Measurements from ENCODE around the gene ZNF362. TPM values are rescaled to one million over a fixed set of nuclear protein-coding genes. Genes with fewer than 3 reads are reported as not detected.

Gene ZNF362
- polyA plus RNA-seq, 1 of the 3 experiments (the other 2 are of a cell fraction): 17.1 TPM

DNA sequence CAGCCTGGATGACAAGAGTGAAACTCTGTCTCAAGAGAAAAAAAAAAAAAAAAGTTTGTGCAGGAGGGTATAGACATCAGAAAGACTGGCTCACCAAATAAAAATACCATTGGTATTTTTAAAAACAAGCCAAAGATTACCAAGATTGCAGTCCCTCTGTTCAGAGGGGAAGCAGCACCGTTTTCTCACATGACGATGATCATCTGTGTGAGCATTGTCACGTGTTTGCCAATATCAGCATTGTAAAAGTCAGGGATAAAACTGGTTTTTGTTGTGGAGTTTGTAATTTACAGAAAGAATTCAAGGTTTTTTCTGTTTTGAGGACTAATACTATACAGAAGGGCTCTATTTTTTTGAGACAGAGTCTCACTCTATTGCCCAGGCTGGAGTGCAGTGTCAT, 26.5 kb downstream of the ZNF362 start (continued):
- TF ChIP-seq, protein P1, sequence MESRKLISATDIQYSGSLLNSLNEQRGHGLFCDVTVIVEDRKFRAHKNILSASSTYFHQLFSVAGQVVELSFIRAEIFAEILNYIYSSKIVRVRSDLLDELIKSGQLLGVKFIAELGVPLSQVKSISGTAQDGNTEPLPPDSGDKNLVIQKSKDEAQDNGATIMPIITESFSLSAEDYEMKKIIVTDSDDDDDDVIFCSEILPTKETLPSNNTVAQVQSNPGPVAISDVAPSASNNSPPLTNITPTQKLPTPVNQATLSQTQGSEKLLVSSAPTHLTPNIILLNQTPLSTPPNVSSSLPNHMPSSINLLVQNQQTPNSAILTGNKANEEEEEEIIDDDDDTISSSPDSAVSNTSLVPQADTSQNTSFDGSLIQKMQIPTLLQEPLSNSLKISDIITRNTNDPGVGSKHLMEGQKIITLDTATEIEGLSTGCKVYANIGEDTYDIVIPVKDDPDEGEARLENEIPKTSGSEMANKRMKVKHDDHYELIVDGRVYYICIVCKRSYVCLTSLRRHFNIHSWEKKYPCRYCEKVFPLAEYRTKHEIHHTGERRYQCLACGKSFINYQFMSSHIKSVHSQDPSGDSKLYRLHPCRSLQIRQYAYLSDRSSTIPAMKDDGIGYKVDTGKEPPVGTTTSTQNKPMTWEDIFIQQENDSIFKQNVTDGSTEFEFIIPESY (IDR thresholded peaks at IDR 0.05; ENCODE audit: borderline replicate concordance, low read depth): no peak
- TF ChIP-seq, protein P2, sequence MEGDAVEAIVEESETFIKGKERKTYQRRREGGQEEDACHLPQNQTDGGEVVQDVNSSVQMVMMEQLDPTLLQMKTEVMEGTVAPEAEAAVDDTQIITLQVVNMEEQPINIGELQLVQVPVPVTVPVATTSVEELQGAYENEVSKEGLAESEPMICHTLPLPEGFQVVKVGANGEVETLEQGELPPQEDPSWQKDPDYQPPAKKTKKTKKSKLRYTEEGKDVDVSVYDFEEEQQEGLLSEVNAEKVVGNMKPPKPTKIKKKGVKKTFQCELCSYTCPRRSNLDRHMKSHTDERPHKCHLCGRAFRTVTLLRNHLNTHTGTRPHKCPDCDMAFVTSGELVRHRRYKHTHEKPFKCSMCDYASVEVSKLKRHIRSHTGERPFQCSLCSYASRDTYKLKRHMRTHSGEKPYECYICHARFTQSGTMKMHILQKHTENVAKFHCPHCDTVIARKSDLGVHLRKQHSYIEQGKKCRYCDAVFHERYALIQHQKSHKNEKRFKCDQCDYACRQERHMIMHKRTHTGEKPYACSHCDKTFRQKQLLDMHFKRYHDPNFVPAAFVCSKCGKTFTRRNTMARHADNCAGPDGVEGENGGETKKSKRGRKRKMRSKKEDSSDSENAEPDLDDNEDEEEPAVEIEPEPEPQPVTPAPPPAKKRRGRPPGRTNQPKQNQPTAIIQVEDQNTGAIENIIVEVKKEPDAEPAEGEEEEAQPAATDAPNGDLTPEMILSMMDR (IDR thresholded peaks at IDR 0.05): no peak

DNA sequence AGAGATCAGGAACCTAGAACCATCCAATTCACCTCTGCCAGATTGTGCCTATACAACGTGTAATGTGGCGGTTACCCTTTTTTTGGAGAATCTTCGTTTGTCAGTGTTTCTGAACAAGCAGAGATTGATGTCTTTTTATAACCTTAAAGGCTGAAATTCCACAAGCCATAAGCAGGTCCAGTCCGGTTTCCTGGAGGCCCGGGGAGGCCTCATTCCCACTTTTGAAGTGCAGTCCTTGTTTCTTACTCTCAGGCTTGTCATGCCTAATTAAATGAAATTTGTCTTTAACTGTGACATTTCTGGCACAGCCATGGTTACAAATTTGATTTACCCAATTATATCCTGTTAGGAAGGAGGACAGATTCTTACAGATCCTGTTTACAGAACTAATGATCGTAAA, 27.8 kb downstream of the ZNF362 start:
- no peaks in the 10 kb centered on the region for H3K79me2 ChIP-seq (ENCODE audit: insufficient read depth)
- no peaks in the 10 kb centered on the region for H3K9me2 ChIP-seq
- peaks cover 33 to 34% of the 10 kb centered on the region in 2 experiments for H3K36me3 ChIP-seq (replicated peaks in 1 of 2; ENCODE audit: control insufficient read depth in 1 of 2, insufficient read depth in 2 of 2, low read length in 1 of 2)
- DNase-seq: no peak
- H2AFZ ChIP-seq (ENCODE audit: low read depth): no peak overlapping the region
- no peaks in the 10 kb centered on the region for H3K9me3 ChIP-seq
- H4K20me1 ChIP-seq (ENCODE audit: insufficient read depth): 0 out of 2 replicates have a peak, but pooled peaks cover 2% of the 10 kb centered on the region
- no peak overlapping the region for H3K4me3 ChIP-seq (ENCODE audit: low read depth in 2 of 2, low read length in 1 of 2)
- H3K27ac ChIP-seq (ENCODE audit: low read depth in 2 of 2, low read length in 1 of 2): no peak overlapping the region
- H3F3A ChIP-seq (replicated peaks; ENCODE audit: insufficient read depth): no peaks in the 10 kb centered on the region
- no peaks in the 10 kb centered on the region for H3K27me3 ChIP-seq (ENCODE audit: insufficient read depth)
- CTCF ChIA-PET: interaction anchor here (1.1 to 2.8 kb wide), 3 partner anchors 12 to 186 kb away, joined by 3 to 12 read pairs (median 3); no protein-coding TSS in a partner anchor
- no peak overlapping the region for H3K9ac ChIP-seq
- no peak for TF ChIP-seq ELF1 (IDR thresholded peaks at IDR 0.05)
- TF ChIP-seq NRF1 (IDR thresholded peaks at IDR 0.05; ENCODE audit: low read depth, low read length): no peak
- TF ChIP-seq FOXM1 (IDR thresholded peaks at IDR 0.05; ENCODE audit: low read depth): no peak
- TF ChIP-seq FOSL2 (IDR thresholded peaks at IDR 0.05; ENCODE audit: borderline replicate concordance, low read depth): no peak
- TF ChIP-seq RXRA (IDR thresholded peaks at IDR 0.05; ENCODE audit: borderline replicate concordance, low read depth): no peak
- no peak for TF ChIP-seq FOXJ3 (CRISPR knock-in tag; IDR thresholded peaks at IDR 0.05)
- no peak for TF ChIP-seq EP300 (IDR thresholded peaks at IDR 0.05; ENCODE audit: borderline replicate concordance in 1 of 2, low read depth in 1 of 2, low read length in 1 of 2)
- no peak for TF ChIP-seq CHD2 (IDR thresholded peaks at IDR 0.05; ENCODE audit: low read length, partially characterized antibody)
- TF ChIP-seq TAF1 (IDR thresholded peaks at IDR 0.05; ENCODE audit: borderline replicate concordance, low read depth, low read length): no peak
- TF ChIP-seq MXI1 (IDR thresholded peaks at IDR 0.05; ENCODE audit: low read depth, low read length): no peak
- no peak for TF ChIP-seq MEF2A (IDR thresholded peaks at IDR 0.05; ENCODE audit: borderline replicate concordance, low read depth)
- TF ChIP-seq, protein P3, sequence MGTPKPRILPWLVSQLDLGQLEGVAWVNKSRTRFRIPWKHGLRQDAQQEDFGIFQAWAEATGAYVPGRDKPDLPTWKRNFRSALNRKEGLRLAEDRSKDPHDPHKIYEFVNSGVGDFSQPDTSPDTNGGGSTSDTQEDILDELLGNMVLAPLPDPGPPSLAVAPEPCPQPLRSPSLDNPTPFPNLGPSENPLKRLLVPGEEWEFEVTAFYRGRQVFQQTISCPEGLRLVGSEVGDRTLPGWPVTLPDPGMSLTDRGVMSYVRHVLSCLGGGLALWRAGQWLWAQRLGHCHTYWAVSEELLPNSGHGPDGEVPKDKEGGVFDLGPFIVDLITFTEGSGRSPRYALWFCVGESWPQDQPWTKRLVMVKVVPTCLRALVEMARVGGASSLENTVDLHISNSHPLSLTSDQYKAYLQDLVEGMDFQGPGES (IDR thresholded peaks at IDR 0.05; ENCODE audit: low read depth, low read length): no peak
- TF ChIP-seq EZH2phosphoT487 (IDR thresholded peaks at IDR 0.05; ENCODE audit: borderline replicate concordance, low read depth): no peak
- TF ChIP-seq, protein P4, sequence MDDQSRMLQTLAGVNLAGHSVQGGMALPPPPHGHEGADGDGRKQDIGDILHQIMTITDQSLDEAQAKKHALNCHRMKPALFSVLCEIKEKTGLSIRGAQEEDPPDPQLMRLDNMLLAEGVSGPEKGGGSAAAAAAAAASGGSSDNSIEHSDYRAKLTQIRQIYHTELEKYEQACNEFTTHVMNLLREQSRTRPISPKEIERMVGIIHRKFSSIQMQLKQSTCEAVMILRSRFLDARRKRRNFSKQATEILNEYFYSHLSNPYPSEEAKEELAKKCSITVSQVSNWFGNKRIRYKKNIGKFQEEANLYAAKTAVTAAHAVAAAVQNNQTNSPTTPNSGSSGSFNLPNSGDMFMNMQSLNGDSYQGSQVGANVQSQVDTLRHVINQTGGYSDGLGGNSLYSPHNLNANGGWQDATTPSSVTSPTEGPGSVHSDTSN (IDR thresholded peaks at IDR 0.05): no peak
- POLR2A ChIA-PET: no interaction called here
- no peak overlapping the region for H3K4me2 ChIP-seq
- H3K4me1 ChIP-seq (ENCODE audit: control insufficient read depth in 1 of 2, insufficient read depth in 2 of 2, low read depth in 1 of 2, low read length in 1 of 2): peaks cover 0 to 10% of the 10 kb centered on the region in 2 experiments; a peak in 2 of 4 replicates
- 74% methylated on average over 6 of the region's 6 CpGs for WGBS (ENCODE audit: low lambda C conversion rate)

All from SK-N-SH (cell line).